ENCODE data around the gene LIN7C. TPM values are rescaled to one million over a fixed set of nuclear protein-coding genes. Genes with fewer than 3 reads are reported as not detected.

Gene LIN7C
- total and polyA plus RNA-seq, 9 of the 15 experiments (the other 6 are each of a cell fraction or from before 2014, with no cell fraction given): 10.8 to 52.7 (median 21.5) TPM

DNA sequence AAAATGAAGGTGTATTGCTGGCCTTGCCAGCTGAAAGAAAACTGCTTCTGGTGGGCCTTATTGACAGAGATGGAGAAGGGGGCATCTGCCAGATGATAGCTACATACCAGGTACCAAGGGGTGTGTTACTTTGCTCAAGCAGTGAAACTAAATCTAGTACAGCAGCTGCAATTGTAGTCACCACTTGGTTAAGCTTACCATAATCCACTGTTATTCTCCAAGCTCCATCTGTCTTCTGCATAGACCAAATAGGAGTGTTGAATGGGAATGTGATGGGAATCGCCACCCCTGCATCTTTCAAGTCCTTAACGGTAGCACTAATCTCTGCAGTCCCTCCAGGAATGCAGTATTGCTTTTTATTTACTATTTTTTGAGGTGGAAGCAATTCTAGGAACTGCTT lies 45.8 kb upstream of the LIN7C start:
- BruUV-seq (replicated peaks): no TSS peak
- Histone ChIP-seq H3K9me3 (replicated peaks; ENCODE audit: control insufficient read depth, insufficient read depth, low read depth, low read length) (no peaks in the 10 kb centered on the region), H3K27me3 (ENCODE audit: control insufficient read depth in 2 of 2, insufficient read depth in 2 of 2, low read length in 2 of 2) (no peaks in the 10 kb centered on the region), H3K4me2 (ENCODE audit: insufficient read depth, low read length) (no peak overlapping the region), H3K9me1 (ENCODE audit: control insufficient read depth, insufficient read depth, low read length) (no peaks in the 10 kb centered on the region), H3K27ac (ENCODE audit: extremely low read depth, low read depth, low read length) (no peak overlapping the region), H3K36me3 (ENCODE audit: control insufficient read depth, insufficient read depth, low read length) (no peaks in the 10 kb centered on the region), H3K4me3 (no peak overlapping the region), H3K79me2 (ENCODE audit: control insufficient read depth, insufficient read depth, low read length) (no peaks in the 10 kb centered on the region), H4K20me1 (replicated peaks; ENCODE audit: control insufficient read depth, insufficient read depth, low read length) (no peaks in the 10 kb centered on the region), H3K4me1 (replicated peaks in 1 of 2; ENCODE audit: control insufficient read depth in 2 of 2, insufficient read depth in 2 of 2, low read length in 2 of 2) (no peaks in the 10 kb centered on the region), H3K9ac (ENCODE audit: insufficient read depth in 1 of 2, low read depth in 2 of 2, low read length in 2 of 2) (no peak overlapping the region), H2AFZ (ENCODE audit: low read depth, low read length) (no peak overlapping the region)
- in situ Hi-C loops (cut with MboI) (no loop called here), intact Hi-C loops (cut with micrococcal nuclease) (no loop called here)
- ChIA-PET CTCF (ENCODE audit: low intra/inter-chr PET ratio) (no interaction called here), POLR2A (interaction anchor here (0.6 kb wide), 1 partner anchor 45 kb away, joined by 3 read pairs; no protein-coding TSS in a partner anchor)
- FAIRE-seq (no peak), DNase-seq (ENCODE audit: extremely low read depth in 1 of 4, low spot score in 3 of 4) (no peak), ATAC-seq (no peak)
- WGBS (ENCODE audit: insufficient coverage, low coverage, missing lambda C conversion rate): 0% methylated on average over 2 of the region's 2 CpGs
- TF ChIP-seq BMI1 (IDR thresholded peaks at IDR 0.05; ENCODE audit: low read length): no peak
- no peak for TF ChIP-seq KDM2B (CRISPR knock-in tag; IDR thresholded peaks at IDR 0.05)
- TF ChIP-seq ZNF354B (CRISPR knock-in tag; IDR thresholded peaks at IDR 0.05): no peak
- TF ChIP-seq ZNF764 (CRISPR knock-in tag; IDR thresholded peaks at IDR 0.05; ENCODE audit: low read depth): no peak
- TF ChIP-seq ARHGAP35 (IDR thresholded peaks at IDR 0.05; ENCODE audit: partially characterized antibody): no peak
- no peak for TF ChIP-seq GATAD2B (IDR thresholded peaks at IDR 0.05; ENCODE audit: borderline replicate concordance)
- no peak for TF ChIP-seq TOE1 (IDR thresholded peaks at IDR 0.05; ENCODE audit: borderline replicate concordance)
- no peak for TF ChIP-seq TOE1 (CRISPR knock-in tag; IDR thresholded peaks at IDR 0.05; ENCODE audit: borderline replicate concordance, low read depth)
- TF ChIP-seq KDM4B (IDR thresholded peaks at IDR 0.05; ENCODE audit: borderline replicate concordance in 2 of 2, low read depth in 1 of 2): no peak
- TF ChIP-seq ZKSCAN3 (CRISPR knock-in tag; IDR thresholded peaks at IDR 0.05): no peak
- TF ChIP-seq, protein P1, sequence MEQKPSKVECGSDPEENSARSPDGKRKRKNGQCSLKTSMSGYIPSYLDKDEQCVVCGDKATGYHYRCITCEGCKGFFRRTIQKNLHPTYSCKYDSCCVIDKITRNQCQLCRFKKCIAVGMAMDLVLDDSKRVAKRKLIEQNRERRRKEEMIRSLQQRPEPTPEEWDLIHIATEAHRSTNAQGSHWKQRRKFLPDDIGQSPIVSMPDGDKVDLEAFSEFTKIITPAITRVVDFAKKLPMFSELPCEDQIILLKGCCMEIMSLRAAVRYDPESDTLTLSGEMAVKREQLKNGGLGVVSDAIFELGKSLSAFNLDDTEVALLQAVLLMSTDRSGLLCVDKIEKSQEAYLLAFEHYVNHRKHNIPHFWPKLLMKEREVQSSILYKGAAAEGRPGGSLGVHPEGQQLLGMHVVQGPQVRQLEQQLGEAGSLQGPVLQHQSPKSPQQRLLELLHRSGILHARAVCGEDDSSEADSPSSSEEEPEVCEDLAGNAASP (IDR thresholded peaks at IDR 0.05): no peak
- no peak for TF ChIP-seq CCAR2 (IDR thresholded peaks at IDR 0.05; ENCODE audit: low read depth, low read length)
- TF ChIP-seq, protein P2, sequence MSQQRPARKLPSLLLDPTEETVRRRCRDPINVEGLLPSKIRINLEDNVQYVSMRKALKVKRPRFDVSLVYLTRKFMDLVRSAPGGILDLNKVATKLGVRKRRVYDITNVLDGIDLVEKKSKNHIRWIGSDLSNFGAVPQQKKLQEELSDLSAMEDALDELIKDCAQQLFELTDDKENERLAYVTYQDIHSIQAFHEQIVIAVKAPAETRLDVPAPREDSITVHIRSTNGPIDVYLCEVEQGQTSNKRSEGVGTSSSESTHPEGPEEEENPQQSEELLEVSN (IDR thresholded peaks at IDR 0.05; ENCODE audit: borderline replicate concordance in 1 of 2, extremely low read depth in 1 of 2, insufficient read depth in 1 of 2, insufficient read length in 1 of 2, low read depth in 1 of 2, low read length in 1 of 2, poor library complexity in 1 of 2, severe bottlenecking in 1 of 2): no peak
- TF ChIP-seq HDAC2 (IDR thresholded peaks at IDR 0.05): no peak
- no peak for TF ChIP-seq FOXA3 (CRISPR knock-in tag; conservative IDR thresholded peaks at IDR 0.05 in 1 of 2, IDR thresholded peaks at IDR 0.05 in 1 of 2)
- no peak for TF ChIP-seq ZNF217 (CRISPR knock-in tag; IDR thresholded peaks at IDR 0.05)
- TF ChIP-seq MEIS2 (IDR thresholded peaks at IDR 0.05; ENCODE audit: partially characterized antibody): no peak
- TF ChIP-seq ZC3H4 (CRISPR knock-in tag; IDR thresholded peaks at IDR 0.05; ENCODE audit: borderline replicate concordance): no peak
- TF ChIP-seq, protein P3, sequence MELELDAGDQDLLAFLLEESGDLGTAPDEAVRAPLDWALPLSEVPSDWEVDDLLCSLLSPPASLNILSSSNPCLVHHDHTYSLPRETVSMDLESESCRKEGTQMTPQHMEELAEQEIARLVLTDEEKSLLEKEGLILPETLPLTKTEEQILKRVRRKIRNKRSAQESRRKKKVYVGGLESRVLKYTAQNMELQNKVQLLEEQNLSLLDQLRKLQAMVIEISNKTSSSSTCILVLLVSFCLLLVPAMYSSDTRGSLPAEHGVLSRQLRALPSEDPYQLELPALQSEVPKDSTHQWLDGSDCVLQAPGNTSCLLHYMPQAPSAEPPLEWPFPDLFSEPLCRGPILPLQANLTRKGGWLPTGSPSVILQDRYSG (tag; conservative IDR thresholded peaks at IDR 0.05; ENCODE audit: low read depth): no peak
